Uterus (tissue), 2 donors: Measurements from ENCODE around the gene NSFL1C.

Experiments used
- POLR2A ChIP-seq, 2 donors: fragments of 450-650 bp; IDR thresholded peaks; one replicate each; pipeline ENCODE4 v1.6.1; 2016; ENCODE audit warnings: antibody characterized with exemption in 2 of 2, mild to moderate bottlenecking in 1 of 2, moderate library complexity in 1 of 2
- TF ChIP-seq, protein P1 (sequence below), 4 experiments: fragments of 200-600 bp in 2 of 4; fragments of 450-650 bp in 2 of 4; sonication (generic) in 2 of 4; IDR thresholded peaks; one replicate each; pipeline ENCODE4 v1.5.1; 2016 to 2019; ENCODE audit warnings: antibody characterized with exemption in 4 of 4, mild to moderate bottlenecking in 2 of 4, moderate library complexity in 1 of 4

GRCh38 chr20:1440024-1440423, 26.6 kb downstream of the NSFL1C start:
- TF ChIP-seq, protein P1, sequence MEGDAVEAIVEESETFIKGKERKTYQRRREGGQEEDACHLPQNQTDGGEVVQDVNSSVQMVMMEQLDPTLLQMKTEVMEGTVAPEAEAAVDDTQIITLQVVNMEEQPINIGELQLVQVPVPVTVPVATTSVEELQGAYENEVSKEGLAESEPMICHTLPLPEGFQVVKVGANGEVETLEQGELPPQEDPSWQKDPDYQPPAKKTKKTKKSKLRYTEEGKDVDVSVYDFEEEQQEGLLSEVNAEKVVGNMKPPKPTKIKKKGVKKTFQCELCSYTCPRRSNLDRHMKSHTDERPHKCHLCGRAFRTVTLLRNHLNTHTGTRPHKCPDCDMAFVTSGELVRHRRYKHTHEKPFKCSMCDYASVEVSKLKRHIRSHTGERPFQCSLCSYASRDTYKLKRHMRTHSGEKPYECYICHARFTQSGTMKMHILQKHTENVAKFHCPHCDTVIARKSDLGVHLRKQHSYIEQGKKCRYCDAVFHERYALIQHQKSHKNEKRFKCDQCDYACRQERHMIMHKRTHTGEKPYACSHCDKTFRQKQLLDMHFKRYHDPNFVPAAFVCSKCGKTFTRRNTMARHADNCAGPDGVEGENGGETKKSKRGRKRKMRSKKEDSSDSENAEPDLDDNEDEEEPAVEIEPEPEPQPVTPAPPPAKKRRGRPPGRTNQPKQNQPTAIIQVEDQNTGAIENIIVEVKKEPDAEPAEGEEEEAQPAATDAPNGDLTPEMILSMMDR (IDR thresholded peaks at IDR 0.05), result no peak
- no peak for TF ChIP-seq POLR2A (IDR thresholded peaks at IDR 0.05)
